GM19468 (cell line): ENCODE data around the gene MYT1.

Experiments
- ATAC-seq: cut with Tn5 transposase; IDR thresholded peaks from one replicate; pipeline ENCODE4 v1.9.1; 2021; ENCODE audit warnings: mild to moderate bottlenecking, moderate library complexity, moderate number of reproducible peaks; ENCODE audit not compliant: unreplicated experiment; ENCODE audit errors: extremely low read depth

Gene MYT1

DNA sequence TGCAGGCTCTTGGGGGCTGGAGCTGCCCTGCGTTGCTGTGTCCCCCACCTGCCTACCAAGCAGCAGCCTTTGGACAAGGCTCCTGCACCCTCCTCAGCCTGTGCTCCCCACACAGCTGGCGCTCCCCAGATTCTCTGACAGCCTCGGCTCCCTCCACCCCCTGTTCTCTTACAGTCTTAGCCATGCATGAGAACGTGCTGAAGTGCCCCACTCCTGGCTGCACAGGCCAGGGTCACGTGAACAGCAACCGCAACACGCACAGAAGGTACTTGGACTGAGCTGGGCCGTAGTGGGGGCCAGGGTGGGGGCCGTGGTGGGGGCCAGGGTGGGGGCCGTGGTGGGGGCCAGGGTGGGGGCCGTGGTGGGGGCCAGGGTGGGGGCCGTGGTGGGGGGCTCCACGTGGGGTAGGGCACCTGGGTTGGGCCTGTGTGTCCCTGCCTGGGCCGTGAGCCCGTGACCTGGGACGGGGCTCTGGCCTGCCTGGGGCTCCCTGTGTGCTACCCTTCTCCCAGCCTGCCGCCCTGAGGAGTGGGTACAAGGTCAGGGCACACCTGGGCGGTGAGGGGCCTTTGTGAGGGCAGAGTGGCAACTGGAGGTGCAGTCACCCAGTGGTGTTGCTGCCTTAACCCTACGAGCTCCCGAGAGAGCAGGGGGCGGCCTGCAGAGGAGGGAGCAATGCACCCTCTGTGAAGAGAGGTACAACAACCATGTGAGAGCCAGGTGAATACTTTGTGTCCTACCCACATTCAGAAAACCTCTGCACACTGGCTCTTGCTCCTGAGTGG is 47.8 kb downstream of the MYT1 start:
- ATAC-seq = no peak

DNA sequence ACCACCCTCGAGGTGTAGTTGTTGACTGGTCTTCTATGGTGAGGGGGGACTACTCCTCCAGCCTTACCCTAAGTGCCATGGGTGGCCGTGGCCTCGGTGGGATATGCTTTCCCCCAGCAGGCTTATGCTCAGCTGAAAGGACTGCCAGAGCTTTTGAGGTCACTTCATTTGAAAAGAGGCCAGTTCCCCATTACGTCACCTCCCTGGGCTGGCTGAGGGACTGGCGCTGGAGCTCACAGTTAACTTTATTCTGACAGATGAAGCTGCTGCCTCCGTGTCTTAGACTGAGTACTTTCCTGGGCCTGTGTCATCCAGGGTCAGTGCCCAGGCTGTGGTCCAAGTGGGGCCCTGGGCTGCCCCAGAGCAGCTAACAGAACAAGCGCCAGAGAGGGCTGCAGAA is 48.5 kb downstream of the MYT1 start:
- ATAC-seq = no peak

DNA sequence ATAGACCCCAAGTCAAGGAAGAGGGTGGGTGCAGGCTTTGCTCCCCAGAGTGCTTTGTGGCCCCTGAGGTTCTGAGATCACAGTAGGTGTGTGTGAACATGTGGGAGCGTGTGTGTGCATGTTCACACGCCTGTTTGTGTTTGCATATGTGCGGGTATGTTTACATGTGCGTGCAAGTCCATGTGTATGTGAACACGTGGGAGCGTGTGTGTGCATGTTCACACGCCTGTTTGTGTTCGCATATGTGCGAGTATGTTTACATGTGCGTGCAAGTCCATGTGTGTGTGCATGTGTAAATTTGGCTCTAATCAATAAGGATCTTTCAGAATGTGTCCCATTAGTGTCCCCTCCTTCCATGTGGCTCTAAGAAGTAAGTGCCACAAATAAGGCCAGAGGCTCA is 49.9 kb downstream of the MYT1 start:
- ATAC-seq = no peak

DNA sequence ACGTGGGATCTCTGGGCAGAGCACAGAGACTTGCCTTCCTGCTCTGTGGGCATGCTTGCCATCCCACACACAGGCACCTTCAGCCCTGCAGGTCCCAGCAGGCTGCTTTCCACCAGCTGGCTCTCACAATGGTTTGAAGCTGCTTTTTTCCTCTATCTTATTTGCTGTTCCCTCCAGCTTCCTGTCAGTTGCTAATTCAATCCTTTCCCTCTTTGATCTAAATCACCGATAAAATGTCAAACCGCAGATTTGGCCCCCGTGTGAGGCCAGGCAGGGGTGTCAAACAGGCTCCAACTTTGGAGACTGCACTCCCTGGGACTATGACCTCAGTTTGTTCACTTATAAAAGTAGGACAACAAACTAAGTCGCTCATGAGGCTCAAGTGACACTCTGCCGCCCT is 50.7 kb downstream of the MYT1 start:
- ATAC-seq = no peak

DNA sequence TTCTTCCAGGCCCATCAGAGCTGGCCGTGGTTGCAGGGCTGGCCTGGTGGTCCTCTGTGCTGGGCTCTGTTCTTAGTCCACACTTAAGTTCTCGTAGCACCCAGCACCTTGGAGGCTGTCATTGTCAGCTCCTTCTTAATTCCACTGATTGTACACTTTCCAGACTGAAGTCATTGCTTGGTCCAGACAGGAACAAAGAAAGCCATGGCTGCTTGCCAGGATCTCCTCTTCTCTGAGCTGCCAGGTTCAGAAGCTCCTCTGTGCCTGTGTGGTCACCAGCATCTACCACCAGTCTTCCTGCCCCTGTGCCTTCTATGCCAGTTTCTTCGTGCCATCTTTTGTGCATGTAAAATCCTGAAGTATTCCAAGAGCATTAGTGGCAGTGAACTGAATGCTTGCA is 51.8 kb downstream of the MYT1 start:
- no peak for ATAC-seq

DNA sequence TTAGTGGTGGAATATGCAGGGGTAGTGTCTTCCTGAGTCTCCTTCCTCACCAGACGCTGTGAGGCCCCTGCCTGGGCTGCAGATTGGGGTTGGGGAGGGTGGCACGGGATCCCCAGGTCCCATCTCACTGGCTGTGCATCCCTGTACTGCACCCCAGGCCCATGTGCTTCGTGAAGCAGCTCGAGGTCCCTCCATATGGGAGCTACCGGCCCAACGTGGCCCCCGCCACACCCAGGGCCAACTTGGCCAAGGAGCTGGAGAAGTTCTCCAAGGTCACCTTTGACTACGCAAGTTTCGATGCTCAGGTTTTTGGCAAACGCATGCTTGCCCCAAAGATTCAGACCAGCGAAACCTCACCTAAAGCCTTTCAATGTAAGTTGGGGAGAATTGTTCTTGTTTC is 52.7 kb downstream of the MYT1 start:
- ATAC-seq = no peak

DNA sequence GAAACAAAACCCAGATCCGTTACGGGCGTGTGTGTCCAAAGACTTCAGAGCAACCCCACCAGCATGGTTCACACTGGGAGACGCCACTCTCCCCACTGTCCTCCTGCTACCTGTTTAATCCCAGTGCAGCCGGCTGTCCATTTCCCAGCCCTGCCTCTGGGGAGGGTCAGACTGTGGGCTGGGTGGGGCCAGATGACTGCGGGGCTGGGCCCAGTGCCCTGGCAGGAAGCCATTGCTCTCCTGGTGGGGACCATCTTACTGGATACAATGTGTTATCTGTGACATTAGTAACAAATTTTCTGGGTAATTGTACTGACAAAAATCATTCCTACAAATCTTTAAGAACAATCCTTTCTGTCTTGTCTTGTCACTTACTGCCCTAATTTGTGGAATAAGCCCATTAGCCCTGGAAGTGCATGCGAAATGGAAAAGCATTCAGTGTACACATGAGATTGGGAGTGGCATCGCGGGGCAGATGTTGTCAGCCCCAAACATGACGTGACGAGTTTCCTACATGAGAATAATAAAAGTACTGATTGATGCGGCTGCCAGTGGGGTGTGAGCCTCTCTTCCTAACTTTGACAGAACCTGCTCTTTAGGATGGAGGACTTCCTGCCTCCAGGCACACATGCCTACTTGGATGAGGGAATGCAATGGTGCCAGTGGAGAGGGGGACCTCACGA is 53.4 kb downstream of the MYT1 start:
- no peak for ATAC-seq

DNA sequence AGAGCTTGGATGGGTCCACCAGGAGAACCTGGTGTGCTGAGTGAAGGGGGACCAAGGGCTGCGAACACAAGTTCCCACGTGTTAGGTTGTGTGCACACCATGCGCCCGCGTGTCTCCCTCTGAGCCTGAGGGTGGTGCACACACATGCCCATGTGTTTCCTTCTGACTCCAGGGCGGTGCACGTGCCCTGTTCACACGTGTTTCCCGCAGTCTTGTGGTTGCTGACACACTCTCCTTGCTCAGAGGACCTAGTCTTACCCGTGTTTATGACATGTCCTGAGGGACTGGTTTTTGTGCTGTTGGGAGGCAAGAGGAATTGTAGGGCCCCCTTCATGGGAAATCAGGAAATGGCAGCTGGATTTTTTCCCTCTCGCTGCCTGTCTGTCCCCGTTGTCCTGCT is 55.0 kb downstream of the MYT1 start:
- no peak for ATAC-seq

DNA sequence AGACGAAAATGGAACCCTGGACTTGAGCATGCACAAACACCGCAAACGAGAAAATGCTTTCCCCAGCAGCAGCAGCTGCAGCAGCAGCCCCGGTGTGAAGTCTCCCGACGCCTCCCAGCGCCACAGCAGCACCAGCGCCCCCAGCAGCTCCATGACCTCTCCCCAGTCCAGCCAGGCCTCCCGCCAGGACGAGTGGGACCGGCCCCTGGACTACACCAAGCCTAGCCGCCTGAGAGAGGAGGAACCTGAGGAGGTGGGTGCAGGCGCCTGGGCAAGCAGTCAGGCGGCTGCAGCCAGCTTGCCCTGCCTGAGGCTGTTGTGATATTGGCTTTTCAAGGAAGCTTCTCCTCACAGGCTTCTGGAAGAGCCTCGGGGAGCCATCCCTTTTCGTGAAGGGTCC is 55.5 kb downstream of the MYT1 start:
- no peak for ATAC-seq

DNA sequence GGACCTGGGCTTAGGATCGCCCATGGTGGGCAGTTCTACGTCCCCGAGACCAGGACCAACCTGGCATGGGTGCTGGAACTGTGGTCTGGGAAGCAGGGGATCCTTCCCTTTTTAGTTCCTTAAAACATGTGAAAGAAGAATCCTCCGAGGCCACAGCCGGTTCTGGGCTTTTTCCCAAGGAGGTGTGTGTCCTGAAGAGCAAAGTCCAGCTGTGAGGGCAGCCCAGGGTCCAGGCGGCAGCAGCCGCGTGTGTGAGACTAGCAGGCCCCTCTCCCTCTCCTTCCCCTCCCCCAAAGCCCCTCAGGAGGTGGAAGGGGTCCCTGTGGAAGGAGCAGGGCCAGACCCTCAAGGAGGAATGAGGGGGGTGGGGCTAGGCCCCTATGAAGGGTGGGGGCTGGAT is 56.2 kb downstream of the MYT1 start:
- no peak for ATAC-seq

DNA sequence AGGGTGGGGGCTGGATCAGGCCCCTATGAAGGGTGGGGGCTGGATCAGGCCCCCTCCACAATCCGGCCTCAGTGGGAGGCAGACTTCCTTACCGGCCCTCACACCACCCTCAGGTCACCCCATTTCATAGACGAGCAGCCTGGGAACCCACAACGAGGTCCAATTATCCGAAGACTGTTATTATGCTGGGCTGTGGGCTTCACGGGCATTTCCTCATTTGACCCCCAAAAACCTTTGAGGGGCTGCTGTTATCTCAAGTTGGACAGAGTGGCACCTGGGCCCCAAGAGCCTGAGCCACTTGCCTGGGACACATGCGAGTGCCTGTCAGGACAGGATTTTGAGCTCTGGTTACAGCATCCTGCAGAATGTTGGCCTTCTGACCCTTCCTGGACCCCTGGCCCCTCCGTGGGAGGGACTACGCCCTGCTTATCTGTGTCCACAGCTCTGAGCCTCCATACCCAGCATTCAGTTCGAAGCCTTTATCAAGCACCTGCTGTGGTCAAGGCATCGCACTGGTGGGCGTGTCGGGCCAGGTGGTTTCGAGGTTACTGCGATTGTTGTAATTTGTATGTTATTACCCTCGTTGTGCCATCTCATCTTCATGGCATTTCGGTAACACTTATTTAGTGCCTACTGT is 56.8 kb downstream of the MYT1 start:
- ATAC-seq = no peak

DNA sequence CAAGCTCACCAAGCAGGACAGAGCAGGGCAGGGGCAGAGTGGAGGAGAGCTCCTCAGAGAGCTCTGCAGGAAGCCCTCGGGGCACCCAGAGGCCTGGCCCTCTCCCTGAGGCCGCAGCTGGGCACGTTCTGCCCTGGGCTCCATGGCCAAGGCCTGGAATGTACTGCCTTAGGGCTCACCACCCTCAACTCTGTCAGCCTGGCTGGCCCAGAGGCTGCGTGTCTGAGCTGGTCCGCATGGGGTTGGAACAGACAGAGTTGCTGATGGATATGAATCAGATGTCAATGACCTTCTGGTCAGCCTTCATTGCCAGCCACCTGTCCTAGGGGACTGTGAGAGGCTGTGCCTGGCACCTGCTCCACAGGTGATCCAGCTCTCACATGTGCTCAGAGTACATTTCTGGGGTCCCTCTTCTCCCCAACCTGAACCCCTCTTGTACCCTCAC is 58.1 kb downstream of the MYT1 start:
- ATAC-seq = no peak

DNA sequence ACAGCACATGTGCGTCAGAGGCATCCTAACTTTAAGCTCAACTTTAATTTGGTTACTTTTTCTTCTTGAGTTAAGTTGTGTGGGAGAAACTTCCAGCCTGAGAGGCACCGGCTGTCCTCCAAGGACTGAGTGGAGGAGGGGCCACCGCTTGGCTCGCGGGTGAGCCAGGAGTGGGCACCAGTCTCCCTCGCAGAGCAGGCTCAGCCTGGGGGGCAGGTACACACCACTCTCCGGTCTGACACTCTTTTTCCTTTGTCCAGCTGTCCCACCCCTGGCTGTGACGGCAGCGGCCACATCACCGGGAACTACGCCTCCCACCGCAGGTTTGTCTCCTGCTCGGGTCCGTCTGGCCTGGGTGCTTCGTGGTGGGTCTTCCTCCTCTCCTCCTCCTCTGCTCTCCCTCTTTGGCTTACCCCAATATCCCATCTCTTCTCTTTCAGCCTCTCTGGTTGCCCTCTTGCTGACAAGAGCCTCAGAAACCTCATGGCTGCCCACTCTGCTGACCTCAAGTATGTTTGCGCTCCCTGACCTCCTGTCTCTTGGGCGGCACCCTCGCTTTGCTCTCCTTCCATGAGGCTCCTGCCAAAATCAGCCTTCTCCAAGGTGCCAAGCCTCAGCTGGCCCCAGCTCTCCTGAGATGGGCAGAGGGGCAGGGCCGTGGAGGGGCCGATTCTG is 58.7 kb downstream of the MYT1 start:
- ATAC-seq = no peak

DNA sequence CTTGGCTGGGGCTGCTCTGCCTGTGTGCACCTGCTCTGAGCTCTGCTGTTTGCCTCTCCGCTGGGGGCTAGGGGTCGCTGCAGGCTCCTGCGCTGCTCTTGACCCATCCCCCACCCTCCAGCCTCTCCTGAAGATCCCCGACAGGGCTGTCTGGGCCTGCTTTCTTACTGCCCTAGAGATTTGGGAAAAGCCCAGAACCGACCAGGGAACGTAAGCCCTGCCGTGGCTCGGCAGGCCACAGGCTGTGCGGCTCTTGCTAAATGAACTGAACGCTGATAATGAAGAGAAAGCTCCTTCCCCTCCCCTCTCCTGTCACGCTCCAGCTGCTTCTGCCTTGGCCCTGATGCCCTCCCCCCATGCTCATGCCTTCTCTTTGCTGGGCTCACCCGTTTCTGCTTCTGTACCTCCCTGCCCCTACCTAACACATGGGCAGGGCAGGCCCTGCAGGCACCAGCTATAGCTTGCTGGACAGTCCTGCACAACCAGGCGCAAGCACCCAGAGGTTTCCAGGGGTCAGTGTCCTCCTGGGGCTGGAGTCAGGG is 59.3 kb downstream of the MYT1 start:
- ATAC-seq = no peak

DNA sequence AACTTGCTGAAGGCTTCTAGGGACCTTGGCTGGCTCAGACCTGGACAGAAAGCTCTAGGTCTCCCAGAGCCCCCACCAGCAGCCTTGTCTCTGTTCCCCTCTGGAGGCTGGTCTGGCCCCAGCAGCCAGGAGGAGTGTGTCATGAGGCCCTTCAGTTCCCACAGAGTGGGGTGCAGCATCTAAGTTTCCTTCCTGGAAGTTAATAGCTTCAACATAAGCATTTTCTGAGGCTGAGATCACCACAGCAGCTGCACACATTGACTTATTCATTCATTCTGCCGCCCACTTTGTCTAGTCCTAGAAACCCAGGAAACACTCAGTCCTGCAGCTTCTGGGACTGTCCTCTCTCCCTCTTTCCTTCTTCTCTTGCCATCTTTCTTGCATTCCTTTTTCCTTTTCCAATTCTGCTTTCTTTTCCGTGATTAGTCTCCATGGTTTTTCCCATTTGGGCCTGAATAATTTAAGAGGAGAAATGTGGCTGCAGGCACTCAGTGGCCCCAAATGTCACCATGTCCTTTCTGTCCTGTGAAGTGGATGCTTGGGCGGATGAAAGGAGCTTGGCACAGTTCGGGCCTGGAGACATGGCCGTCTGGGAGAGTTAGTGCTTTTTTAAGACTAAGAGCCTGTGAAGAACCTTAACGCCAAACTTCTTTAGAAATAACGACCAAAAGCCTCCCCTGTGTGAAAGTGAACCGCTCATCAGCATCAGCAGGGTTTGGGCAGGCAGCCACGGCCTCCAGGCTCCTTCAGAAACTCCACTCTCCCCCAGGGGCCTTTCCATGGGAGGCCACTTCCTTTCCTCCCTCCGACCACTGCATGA is 60.3 kb downstream of the MYT1 start:
- no peak for ATAC-seq

DNA sequence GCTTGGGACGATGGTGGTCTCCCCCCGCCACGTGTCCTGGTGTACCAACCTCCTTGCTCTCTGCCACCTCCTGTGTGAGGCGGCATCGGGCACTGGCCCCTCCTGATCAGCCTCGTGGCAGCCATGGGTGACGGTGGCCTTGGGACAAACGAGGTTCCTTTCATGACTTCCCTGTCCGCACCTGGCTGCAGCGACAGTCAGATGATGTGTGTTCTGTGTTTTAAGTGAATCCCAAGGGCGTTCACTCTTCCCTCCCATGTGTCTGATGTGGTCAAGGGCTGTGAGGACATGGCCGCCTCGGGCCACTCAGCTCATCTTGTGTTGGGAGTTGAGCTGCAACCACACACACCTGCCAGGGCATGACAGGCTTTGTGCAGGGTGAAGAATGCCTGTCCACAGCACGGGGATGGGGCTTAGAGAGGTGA is 60.9 kb downstream of the MYT1 start:
- no peak for ATAC-seq

DNA sequence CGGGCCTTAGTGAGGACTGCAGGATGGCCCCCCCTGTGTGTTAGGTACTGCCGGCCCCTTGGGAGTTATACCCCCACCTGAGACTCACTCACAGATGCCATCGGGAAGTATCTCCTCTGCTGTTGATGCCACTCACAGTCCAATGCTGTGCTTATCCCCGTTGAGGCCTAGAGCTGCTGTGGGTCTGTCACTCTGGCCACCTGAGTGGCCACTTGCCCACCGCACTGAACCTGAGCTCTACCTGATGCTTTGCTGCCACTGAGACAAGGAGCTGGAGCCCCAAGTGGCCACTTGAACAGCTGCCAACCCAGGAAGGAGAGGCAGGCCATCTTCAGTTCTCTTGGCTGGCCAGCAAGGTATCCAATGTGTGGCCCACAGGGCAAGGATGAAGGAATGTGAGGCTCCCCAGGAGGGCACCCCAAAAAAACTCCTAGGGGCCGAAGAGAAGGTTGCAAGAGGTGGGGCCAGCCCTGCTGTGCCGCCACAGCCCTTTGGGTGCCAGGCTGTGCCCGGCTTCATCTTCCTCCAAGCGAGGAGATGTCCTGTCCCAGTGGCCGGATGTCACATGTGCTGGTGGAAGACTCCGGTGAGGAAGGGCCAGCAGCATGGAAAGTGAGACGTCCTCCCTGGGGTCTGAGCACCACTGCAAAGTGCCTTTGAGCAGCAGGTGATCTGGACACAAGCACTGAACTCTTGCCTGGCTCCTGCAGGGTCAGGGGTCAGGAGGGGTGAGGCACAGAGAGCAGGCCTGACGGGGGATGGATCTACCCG is 61.8 kb downstream of the MYT1 start:
- no peak for ATAC-seq

DNA sequence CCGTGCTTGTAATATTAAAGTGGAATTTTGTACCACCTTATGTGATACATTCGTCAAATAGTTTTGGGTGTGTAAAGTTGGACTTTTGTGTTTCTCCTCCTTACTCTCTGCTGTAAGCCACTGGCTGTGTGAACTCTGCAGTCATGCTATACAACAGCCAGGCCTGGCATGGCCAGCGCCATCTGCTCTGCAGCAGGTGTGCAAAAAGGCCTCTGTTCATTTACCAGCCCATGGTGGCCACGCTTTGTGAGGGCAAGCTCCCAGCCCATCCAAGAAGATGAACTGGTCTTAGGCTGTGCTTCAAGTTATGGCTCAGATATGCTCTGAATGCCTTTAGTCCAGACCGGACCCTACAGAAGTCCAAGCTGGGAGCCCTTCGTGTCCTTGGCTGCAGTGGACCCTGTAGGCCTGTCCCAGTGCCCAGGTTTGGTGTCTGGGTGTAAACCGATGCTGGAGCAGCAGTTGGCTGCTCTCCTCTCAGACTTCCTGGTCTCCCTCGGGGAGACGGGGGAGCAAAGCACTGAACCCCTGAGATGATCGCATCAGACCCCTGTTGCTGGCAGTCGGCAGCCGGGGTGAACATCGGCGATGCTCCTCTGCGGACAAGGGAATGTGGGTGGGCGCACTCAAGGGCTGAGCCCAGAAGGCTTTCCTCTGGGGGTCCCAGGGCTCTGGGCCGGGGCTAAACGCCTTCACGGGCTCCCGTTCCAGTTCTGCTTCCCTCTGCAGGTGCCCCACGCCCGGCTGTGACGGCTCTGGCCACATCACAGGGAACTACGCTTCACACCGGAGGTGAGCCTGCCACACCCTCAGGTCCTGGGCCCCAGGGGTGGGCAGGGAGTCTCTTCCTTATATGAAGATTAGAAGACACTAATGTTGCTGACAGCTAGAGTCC is 62.7 kb downstream of the MYT1 start:
- ATAC-seq = no peak
